NK-92 (cell line): ENCODE measurements around the gene TBP.

Experiments
- DNase-seq: peaks from one replicate; lab custom pipeline; 2025; ENCODE audit not compliant: unreplicated experiment; lab: John Stamatoyannopoulos, UW

The TBP gene

GRCh38 chr6:170533792-170534191 is 20.4 kb upstream of the TBP start:
- DNase-seq = no peak

GRCh38 chr6:170535004-170535403 is 19.2 kb upstream of the TBP start:
- DNase-seq = no peak

- no peak for DNase-seq
These were observed 17.5 kb upstream of the TBP start for GRCh38 chr6:170536671-170537070.

GRCh38 chr6:170537329-170537728 is 16.8 kb upstream of the TBP start:
- DNase-seq = no peak

GRCh38 chr6:170542031-170542719 is 12.0 kb upstream of the TBP start:
- DNase-seq = no peak

GRCh38 chr6:170545405-170545804 is 8.8 kb upstream of the TBP start:
- DNase-seq = no peak

GRCh38 chr6:170552765-170553533 is 1.2 kb upstream of the TBP start, which contains the start of gene PSMB1:
Gene PSMB1 (minus strand): TSS chr6:170553307. CDS start chr6:170553242, 65 bp downstream.
- peak; percentile 20 for DNase-seq

- no peak for DNase-seq
These were observed 596 bp upstream of the TBP start for GRCh38 chr6:170553534-170554012.

- no peak for DNase-seq
These were observed 598 bp downstream of the TBP start for GRCh38 chr6:170554796-170555137.

GRCh38 chr6:170555305-170555704 is 1.1 kb downstream of the TBP start:
- DNase-seq = no peak

- no peak for DNase-seq
These were observed 7.4 kb downstream of the TBP start for GRCh38 chr6:170561555-170561954.

- DNase-seq = no peak
These were observed 10.9 kb downstream of the TBP start for GRCh38 chr6:170564936-170565530.

- DNase-seq = no peak
These were observed 18.7 kb downstream of the TBP start for GRCh38 chr6:170572704-170573466.

- no peak for DNase-seq
These were observed 21.1 kb downstream of the TBP start for GRCh38 chr6:170575250-170575649.

GRCh38 chr6:170578909-170579308 is 24.7 kb downstream of the TBP start:
- DNase-seq = no peak

GRCh38 chr6:170583756-170584180 is 29.6 kb downstream of the TBP start:
- DNase-seq = no peak

GRCh38 chr6:170584181-170584953 is 30.2 kb downstream of the TBP start, which contains the start of gene PDCD2:
Gene PDCD2 (minus strand): TSS chr6:170584637. CDS start chr6:170584581, 56 bp downstream.
- DNase-seq = peak; percentile 30

- DNase-seq = no peak
These were observed 30.9 kb downstream of the TBP start for GRCh38 chr6:170584954-170585498.

GRCh38 chr6:170590725-170591124 is 36.6 kb downstream of the TBP start:
- no peak for DNase-seq

GRCh38 chr6:170596426-170596825 is 42.3 kb downstream of the TBP start:
- DNase-seq = no peak
